ENCODE data around the gene SLC10A6. TPM values are rescaled to one million over a fixed set of nuclear protein-coding genes. Genes with fewer than 3 reads are reported as not detected.

Gene SLC10A6
- total and polyA plus RNA-seq, 7 donors, result 0.27 to 0.79 (median 0.31) TPM; not detected in 1

DNA sequence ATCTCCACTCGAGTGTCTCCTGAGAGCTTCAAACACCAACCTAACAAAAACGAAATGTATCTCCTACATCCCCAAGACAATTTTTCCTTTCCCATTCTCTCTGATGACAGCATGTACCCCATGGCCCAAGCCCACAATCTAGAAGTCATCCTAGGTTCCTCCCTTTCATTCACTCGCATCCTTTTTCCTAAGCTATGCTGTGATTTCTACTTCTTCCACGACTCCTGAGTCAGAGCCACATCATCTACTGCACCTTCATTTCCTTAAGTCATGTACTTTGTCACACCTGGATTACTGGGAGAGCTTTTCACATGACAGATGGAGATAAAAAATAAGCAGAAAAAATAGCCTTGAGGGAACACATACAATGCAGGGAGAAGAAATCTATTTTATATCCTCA is 23.0 kb upstream of the SLC10A6 start:
- ATAC-seq (no peak), DNase-seq (no peak)
- intact Hi-C loops (cut with DNase I), result no loop called here
- Histone ChIP-seq H3K4me3 (no peak overlapping the region), H3K9me3 (peaks cover 2% of the 10 kb centered on the region), H3K27me3 (ENCODE audit: insufficient read depth in 3 of 3, low read length in 2 of 3) (no peaks in the 10 kb centered on the region), H3K27ac (no peak overlapping the region), H3K36me3 (ENCODE audit: insufficient read depth in 1 of 2, low read depth in 1 of 2) (no peaks in the 10 kb centered on the region), H3K4me1 (no peaks in the 10 kb centered on the region)
- TF ChIP-seq, protein P1, sequence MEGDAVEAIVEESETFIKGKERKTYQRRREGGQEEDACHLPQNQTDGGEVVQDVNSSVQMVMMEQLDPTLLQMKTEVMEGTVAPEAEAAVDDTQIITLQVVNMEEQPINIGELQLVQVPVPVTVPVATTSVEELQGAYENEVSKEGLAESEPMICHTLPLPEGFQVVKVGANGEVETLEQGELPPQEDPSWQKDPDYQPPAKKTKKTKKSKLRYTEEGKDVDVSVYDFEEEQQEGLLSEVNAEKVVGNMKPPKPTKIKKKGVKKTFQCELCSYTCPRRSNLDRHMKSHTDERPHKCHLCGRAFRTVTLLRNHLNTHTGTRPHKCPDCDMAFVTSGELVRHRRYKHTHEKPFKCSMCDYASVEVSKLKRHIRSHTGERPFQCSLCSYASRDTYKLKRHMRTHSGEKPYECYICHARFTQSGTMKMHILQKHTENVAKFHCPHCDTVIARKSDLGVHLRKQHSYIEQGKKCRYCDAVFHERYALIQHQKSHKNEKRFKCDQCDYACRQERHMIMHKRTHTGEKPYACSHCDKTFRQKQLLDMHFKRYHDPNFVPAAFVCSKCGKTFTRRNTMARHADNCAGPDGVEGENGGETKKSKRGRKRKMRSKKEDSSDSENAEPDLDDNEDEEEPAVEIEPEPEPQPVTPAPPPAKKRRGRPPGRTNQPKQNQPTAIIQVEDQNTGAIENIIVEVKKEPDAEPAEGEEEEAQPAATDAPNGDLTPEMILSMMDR (IDR thresholded peaks at IDR 0.05), result no peak
- 69 to 71% (median 69%) methylated on average over 4 of the region's 4 CpGs for WGBS, 3 donors

DNA sequence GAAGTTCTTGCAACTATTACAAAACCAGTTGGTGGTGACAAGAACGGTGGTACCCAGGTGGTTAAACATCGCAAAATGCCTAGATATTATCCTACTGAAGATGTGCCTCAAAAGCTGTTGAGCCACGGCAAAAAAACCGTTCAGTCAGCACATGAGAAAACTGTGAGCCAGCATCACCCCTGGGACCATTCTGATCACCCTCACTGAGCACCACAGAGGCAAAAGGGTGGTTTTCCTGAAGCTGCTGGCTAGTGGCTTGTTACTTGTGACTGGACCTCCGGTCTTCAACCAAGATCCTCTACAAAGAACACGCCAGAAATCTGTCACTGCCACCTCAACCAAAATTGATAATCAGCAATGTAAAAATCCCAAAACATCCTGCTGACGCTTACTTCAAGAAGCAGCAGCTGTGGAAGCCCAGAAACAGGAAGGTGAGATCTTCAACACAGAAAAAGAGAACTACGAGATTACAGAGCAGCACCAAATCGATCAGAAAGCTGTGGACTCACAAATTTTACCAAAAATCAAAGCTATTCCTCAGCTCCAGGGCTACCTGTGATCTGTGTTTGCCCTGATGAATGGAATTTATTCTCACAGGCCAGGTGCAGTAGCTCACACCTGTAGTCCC is 21.4 kb upstream of the SLC10A6 start:
- no peak overlapping the region for H3K27ac ChIP-seq
- peaks cover 2% of the 10 kb centered on the region for H3K9me3 ChIP-seq
- no peak for ATAC-seq
- no peaks in the 10 kb centered on the region for H3K4me1 ChIP-seq
- no peaks in the 10 kb centered on the region for H3K27me3 ChIP-seq (ENCODE audit: insufficient read depth in 3 of 3, low read length in 2 of 3)
- intact Hi-C loops (cut with DNase I), result no loop called here
- TF ChIP-seq, protein P1 (IDR thresholded peaks at IDR 0.05), result no peak
- no peak overlapping the region for H3K4me3 ChIP-seq
- WGBS, 3 donors, result 76 to 80% (median 77%) methylated on average over 9 of the region's 9 CpGs
- H3K36me3 ChIP-seq (ENCODE audit: insufficient read depth in 1 of 2, low read depth in 1 of 2), result no peaks in the 10 kb centered on the region
- DNase-seq, result no peak

DNA sequence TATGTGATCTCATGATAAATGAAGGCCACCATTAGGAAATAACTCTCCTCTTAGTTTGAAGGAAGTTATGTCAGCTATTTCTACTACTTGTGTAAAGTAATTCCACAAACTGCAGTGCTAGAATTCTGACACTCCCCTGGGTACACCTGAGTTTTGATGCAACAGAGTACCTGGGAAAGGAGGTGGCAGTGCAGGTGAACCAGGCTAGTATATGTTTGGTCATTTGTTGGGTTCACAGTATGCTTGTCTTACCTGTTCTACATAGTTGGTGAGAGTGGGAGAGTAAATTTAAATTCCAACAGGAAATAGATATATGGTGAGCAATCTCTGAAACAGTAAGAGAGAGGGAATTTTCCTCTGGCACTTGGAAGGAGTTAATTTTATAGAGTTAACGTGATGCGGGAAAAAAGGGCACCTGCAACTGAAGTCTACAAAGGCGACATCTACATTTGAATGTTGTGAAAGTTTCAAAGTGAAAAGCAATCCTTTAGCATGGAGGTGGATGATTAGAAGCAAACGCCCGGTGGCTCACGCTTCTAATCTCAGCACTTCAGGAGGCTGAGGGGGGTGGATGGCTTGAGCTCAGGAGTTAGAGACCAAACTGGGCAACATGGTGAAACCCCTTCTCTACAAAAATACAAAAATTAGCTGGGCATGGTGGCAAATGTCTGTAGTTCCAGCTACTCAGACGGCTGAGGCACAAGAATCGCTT is 8.3 kb upstream of the SLC10A6 start:
- no peak for ATAC-seq
- Histone ChIP-seq H3K27me3 (ENCODE audit: insufficient read depth in 3 of 3, low read length in 2 of 3) (no peaks in the 10 kb centered on the region), H3K4me1 (no peaks in the 10 kb centered on the region), H3K9me3 (no peaks in the 10 kb centered on the region), H3K27ac (no peak overlapping the region), H3K4me3 (no peak overlapping the region), H3K36me3 (ENCODE audit: insufficient read depth in 1 of 2, low read depth in 1 of 2) (no peaks in the 10 kb centered on the region)
- no peak for DNase-seq
- 77 to 86% (median 81%) methylated on average over 8 of the region's 8 CpGs for WGBS, 3 donors
- TF ChIP-seq, protein P1 (IDR thresholded peaks at IDR 0.05), result no peak
- intact Hi-C loops (cut with DNase I), result no loop called here

DNA sequence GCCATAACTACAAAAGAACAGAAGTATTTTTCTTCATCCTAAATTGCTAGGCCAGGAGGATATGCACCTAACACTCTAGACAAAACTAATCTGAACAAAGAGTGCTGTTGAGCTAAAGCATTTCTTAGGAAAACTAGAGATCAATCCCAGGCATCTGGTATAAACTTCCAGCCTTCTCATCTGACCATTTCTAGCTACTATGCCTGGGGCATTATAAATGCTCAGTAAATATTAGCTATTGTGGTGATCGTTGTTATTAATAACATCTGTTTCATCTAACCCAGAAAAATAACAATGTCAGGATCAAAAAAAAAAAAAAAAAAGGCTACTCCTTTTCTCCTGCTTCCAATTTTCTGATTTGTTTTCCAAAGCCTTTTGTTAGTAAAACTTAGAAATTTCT is 7.7 kb upstream of the SLC10A6 start:
- 63 to 84% (median 72%) methylated on average over 1 of the region's 1 CpG for WGBS, 3 donors
- no peak for DNase-seq
- intact Hi-C loops (cut with DNase I), result no loop called here
- no peaks in the 10 kb centered on the region for H3K36me3 ChIP-seq (ENCODE audit: insufficient read depth in 1 of 2, low read depth in 1 of 2)
- H3K4me3 ChIP-seq, result no peak overlapping the region
- no peaks in the 10 kb centered on the region for H3K4me1 ChIP-seq
- no peak for ATAC-seq
- no peaks in the 10 kb centered on the region for H3K9me3 ChIP-seq
- no peak overlapping the region for H3K27ac ChIP-seq
- TF ChIP-seq, protein P1 (IDR thresholded peaks at IDR 0.05), result no peak
- no peaks in the 10 kb centered on the region for H3K27me3 ChIP-seq (ENCODE audit: insufficient read depth in 3 of 3, low read length in 2 of 3)
